Activated CD4-positive, alpha-beta T cell treated with anti-CD3 and anti-CD28 coated beads, Interleukin-2, Interleukin-4, amounts not matched to agents 100 ng/mL and 50 ng/mL, durations not matched to agents 16 hours and 8 hours (primary cell): ENCODE data around the gene SEC24A.
"Not testable (repeated sequence)": the region's sequence is repeated elsewhere in the genome, so short reads cannot be mapped to it uniquely, and the experiment has no call there.

Source experiments
- DNase-seq: peaks from one replicate; pipeline ENCODE4 v3.0.0-alpha.2; 2020; ENCODE audit warnings: low spot score

Gene SEC24A

GRCh38 chr5:134648425-134649162, at the start of gene SEC24A:
TSS of gene SEC24A (plus strand) at chr5:134648785. CDS start at chr5:134649077, 292 bp downstream.
- peak; percentile 94 for DNase-seq

DNA sequence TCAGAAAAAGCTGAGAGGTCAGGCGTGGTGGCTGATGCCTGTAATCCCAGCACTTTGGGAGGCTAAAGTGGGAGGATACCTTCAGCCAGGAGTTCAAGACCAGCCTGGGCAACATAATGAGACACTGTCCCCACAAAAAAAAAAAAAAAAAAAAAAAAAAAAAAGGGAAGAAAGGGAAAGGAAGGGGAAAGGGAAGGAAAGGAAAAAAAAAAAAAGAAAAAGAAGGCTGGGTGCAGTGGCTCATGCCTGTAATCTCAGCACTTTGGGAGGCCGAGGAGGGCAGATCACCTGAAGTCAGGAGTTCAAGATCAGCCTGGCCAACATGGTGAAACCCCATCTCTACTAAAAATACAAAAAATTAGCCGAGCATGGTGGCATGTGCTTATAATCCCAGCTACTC, 48.8 kb upstream of the SEC24A start:
- DNase-seq = not testable (repeated sequence)

DNA sequence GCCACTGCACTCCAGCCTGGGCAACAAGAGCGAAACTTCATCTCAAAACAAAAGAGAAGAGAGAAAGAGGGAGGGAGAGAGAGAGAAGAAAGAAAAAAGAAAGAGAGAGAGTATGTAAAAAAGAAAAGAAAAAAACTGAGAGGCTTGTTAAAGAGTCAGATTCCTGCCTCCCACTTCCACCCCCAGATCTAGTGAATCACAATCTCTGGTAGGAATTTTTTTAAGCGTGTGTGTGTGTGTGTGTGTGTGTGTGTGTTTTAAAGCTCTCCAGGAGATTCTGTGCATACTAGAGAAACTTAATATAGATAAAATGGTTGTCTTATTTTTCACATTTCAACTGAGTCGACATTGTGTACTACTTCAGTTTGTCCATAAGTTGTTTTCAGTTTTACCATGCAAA, 48.0 kb upstream of the SEC24A start:
- no peak for DNase-seq

DNA sequence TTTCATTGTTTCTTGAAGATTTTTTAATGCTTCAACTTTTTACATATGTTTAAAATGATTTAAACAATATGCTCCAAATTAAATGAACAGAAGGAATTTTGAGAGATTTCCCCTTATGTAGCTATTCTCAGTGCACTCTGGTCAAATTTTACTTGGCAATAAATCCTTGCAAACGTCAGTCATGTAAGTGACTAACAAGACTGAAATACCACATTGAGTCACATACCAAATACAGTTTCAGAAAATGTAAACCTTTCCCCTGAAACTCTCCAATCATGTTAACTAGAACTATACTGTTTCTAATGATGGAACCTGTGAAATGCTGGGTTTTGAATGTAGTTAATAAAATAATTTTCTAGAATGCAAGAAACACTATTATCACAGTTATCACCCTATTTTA, 45.5 kb upstream of the SEC24A start:
- DNase-seq = peak; percentile 72

DNA sequence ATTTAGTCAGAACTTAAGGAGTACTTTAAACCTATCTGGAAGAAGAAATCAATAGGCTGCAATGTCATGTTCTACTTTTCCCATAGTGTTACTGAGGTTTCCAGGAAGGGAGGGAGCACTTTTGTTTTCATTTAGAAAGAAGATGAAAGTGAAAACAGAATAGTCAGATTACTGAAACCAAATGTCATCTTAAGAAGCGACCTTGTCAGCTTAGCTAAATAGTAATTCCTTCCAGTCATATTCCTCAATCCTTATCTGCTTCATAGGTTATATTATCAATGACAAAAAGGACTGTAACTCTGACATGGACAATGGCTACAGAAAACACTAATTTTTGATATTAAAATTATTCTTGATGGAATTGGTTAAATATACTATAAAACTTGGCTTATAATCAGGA, 43.7 kb upstream of the SEC24A start:
- peak; percentile 62 for DNase-seq

DNA sequence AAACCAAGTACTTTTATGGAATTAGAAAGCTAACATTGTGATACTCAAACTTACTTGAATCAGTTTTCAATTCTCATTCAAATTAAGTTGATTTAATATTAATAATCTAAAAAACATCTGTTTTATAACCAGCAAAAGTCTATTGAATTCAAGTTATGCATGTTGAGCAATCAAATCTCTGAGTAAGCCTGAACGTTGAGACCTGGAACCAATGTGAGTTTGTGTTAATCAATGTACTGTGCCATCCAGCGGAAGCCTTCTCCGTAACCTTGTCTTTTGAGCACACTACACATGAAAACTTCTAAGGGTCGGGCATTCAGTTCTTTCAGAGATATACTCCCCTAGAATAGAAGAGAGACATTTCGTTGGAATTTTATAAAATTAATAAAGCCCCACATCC, 41.9 kb upstream of the SEC24A start:
- no peak for DNase-seq

DNA sequence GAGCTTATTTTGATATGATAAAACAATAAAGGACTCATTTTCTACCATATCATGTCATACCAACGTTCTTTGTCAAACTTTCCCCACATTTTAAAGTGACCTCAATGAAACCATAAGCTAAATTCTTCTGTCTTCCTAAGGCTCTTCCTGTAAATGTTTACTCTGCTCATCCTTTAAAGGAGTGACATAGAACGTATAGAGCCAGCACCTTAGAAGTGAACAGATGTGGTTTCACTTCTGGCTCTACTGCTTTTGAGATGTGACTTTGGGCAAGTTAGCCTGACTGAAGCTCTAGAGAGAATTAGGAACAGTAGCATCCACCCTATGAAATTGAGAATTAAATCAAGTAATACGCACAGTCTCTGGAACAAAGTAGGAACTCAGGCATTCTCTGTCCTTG, 40.0 kb upstream of the SEC24A start:
- DNase-seq = peak; percentile 33

GRCh38 chr5:134609232-134609851, 39.2 kb upstream of the SEC24A start:
- peak; percentile 74 for DNase-seq

DNA sequence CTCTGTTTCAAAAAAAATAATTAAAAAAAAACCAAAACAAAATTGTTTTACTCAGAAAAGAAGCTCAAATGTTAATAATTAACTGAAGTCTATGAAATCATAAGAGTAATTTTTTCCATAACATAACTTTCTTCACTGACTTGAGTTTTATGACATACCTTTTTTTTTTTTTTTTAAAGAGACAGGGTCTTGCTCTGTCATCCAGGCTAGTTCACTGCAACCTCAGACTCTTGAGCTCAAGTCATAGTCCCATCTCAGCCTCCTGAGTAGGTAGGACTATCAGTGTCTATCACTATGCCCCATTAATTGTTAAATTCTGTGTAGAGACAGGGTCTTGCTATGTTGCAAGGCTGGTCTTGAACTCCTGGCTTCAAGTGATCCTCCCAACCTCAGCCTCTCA, 37.9 kb upstream of the SEC24A start:
- DNase-seq = no peak

DNA sequence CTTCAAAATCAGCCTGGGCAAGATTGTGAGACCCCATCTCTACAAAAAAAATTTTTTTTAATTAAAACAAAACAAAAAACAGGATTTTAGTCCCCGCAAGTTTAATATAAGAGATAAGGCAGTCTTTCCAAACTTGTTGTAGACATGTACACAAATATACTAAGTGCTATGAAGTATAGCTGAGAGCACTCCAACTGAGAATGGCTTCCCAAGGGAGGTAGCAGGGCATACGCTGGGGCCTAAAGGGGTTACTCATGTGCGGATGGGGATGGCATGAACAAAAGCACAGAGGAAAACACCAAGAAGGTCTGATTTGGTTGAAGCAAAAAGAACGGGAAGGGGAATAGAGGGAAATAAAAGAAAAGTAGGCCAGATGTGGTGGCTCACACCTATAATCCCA, 37.1 kb upstream of the SEC24A start:
- no peak for DNase-seq

GRCh38 chr5:134614450-134615085, 34.0 kb upstream of the SEC24A start:
- no peak for DNase-seq

DNA sequence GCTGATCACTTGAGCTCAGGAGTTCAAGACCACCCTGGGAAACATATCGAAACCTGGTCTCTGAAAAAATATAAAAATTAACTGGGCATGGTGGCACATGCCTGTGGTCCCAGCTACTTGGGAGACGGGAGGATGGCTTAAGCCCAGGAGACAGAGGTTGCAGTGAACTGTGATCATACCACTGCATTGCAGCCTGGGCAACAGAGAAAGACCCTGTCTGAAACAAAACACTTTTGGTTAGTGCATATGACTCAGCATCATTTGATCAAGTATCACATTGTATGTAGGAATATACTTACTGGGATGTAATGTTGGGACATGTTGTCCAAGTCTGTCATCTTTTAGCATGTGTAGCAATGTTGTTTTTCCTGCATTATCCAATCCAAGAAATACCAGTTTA, 28.0 kb upstream of the SEC24A start:
- no peak for DNase-seq

DNA sequence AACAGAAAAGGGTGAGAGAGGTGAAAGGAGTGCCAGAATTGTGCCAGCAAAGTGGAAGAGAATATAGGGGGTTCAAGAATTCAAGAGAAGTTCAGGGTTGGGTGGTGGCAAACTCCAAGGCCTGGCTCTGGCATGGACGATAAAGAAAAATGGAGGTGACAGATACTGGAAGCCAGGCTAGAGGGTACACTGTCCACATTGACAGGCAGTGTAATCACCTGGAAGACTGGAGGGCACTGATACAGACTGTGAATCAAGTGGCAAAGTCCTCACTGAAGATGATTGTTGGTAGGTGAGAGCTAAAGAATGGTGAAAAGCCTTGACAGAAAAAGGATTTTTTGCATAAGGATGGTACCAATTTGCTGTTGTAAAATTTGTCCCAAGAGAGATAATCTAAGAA, 23.0 kb upstream of the SEC24A start:
- DNase-seq = no peak

DNA sequence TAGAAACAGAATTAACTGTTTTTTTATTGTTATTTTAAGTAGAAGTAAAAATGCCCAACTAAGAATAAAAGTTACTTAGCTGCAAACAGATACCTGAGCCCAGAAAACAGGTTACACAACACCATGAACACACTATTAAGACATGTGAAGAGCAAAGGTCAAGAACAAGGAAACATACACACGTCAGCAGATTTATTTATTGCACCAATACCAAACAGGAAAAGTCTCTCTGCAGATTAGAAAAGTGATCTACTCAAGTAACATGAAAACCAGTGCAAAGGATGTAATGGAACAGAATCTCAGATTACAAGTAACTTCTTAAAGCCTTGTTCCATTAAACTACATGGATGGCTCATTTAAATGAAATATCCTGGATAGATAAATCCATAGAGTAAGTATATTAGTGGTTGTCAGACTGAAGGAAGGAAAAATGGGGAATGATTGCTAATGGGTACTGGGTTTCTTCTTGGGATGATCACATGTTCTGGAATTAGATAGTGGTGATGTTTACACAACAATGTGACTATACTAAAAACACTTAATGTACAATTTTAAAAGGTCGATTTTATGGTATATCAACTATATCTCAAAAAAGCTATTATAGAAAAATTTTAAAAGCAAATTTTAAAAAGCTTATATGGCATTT, 22.1 kb upstream of the SEC24A start:
- no peak for DNase-seq

GRCh38 chr5:134634227-134634626, 14.4 kb upstream of the SEC24A start:
- no peak for DNase-seq

GRCh38 chr5:134635366-134635765, 13.2 kb upstream of the SEC24A start:
- DNase-seq = not testable (repeated sequence)

- no peak for DNase-seq
Measured at GRCh38 chr5:134637116-134637721, 11.4 kb upstream of the SEC24A start.

DNA sequence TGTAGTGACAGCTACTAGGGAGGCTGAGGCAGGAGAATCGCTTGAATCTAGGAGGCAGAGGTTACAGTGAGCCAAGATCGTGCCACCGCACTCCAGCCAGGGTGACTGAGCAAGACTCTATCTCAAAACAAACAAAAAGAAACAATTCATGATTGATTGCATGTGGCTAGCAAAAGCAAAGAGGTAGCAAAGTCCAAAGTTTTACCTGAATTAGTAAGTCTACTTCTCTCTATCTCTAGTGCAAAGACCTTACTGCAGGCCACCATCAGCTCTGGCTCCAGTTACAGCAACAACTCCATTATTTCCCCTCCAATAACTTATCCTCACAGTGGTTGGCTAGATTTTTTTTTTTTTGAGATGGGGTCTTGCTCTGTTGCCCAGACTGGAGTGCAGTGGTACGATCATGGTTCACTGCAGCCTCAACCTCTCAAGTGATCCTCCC, 9.8 kb upstream of the SEC24A start:
- DNase-seq = no peak

- no peak for DNase-seq
Measured at GRCh38 chr5:134642931-134643530, 5.6 kb upstream of the SEC24A start.

GRCh38 chr5:134647750-134648424, 698 bp upstream of the SEC24A start:
- peak; percentile 73 for DNase-seq

GRCh38 chr5:134649163-134649835, 714 bp downstream of the SEC24A start:
- peak; percentile 15 for DNase-seq
